SKM-1 (cell line): ENCODE measurements around the gene CYB561D1.

Experiments used
- DNase-seq: peaks from one replicate; lab custom pipeline; 2025; ENCODE audit not compliant: unreplicated experiment; lab: John Stamatoyannopoulos, UW

Gene CYB561D1

DNA sequence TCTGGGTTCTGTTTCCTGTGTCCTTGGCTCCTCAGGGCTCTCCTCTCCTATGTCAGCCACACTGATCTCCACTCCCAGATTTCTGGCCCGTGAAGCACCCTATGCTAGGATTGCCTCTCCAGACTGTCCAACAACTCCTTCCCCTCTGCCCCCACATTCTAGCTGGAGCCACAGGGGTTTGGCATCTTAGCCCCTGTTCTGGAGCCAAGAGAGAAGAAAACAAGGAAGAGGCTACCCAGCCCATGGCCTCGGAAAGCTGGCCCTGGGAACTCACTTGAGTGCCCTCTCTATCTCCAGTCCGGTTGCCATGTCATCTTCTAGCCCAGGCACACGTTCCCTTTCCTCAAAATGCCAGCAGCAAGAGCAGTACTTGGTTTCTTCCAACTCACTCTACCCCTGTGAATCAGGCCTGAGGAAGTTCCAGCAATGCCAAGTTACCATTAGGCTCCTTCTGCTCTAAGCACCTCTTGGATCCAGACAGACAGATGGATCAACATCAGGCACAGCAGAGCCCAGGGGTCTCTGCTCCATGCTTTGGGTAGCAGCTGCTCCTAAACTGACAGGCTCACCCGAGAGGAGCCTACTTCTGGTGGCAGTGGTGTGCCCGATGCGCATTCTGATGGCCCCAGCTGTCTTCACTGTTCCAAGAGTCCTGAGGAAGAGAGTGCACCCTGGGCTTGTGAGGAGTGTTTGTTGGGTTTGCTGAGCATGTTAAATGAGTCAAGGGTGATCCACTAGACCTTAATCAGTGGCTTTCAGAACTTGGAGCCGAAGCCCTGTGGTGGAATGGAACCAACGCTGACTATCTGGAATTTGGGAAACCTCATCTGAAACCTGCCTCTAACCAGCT is 34.2 kb downstream of the CYB561D1 start:
- DNase-seq = no peak

DNA sequence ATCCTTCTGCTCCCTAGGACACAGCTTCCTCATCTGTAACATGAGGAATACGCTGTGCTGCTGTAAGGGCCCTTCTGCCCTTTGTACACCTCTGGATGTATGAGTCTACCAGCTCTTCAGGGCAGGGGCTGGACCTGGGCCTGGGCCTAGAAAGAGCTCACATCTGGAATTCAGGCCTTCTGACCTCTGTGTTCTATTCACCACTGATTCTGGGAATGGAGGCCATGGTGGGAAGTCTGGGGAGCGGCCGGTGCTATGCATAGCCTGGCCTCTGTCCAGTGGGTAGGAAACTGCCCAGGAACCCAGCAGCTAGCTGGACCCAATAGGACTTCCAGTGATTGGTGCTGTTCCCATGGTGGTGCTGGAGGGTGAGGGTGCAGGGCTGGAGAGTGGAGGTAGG is 34.8 kb downstream of the CYB561D1 start:
- no peak for DNase-seq

DNA sequence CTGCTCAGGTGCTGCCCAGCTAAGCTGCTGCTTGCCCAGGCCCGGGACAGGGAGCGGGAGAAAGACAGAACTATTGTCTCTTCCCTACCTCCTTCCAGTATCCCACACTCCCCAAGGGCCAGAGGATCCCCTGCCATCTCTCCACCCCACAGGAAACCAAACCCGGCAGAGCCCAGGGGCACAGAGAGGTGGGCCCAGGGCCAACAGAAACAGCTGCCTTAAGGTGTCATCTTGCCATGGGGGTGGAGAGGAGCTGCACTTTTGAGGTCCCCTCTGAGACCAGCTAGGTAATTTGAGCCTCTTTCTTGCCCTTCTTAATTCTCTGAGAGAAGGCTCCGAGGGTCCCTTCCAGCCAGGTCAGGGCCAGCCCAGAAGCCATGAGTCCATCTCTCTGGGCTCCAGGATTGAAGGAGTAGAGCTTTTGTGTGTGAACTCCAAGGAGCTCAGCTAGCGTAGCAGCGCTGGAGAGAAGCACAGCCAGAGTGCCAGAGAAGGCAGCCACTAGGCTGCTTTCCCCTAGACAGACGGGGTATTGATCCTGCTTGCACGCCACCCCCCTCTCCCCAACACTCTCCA is 36.1 kb downstream of the CYB561D1 start:
- no peak for DNase-seq

DNA sequence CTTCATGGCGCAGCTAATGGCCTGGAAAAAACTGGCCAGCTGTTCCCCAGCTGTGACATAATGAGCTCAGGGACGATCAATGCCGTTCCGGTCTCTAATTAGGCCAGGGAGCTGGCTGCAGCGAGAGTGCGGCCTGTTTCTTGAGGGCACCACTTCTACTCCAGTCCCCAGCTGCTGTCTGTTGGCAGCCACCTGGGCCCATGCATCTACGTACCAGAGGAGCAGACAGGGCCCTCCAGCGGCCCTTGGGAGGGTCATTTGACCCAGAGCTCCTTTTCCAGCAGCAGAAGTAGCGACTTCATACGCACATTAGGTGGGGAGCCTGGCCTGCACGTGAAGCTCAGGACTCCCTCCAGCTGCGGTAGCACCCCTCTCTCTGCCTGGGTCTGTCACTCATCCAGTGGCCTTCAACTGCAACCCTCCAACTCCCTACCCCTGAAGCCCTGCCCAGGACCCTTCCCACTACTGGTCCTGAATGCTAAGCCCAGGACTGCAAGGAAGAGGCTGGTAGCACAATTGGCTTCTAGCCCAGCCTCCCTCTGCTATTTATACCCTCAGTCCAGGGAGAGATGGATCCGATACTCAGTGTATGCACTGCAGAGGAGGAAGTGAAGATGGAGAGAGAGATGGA is 36.7 kb downstream of the CYB561D1 start:
- no peak for DNase-seq

DNA sequence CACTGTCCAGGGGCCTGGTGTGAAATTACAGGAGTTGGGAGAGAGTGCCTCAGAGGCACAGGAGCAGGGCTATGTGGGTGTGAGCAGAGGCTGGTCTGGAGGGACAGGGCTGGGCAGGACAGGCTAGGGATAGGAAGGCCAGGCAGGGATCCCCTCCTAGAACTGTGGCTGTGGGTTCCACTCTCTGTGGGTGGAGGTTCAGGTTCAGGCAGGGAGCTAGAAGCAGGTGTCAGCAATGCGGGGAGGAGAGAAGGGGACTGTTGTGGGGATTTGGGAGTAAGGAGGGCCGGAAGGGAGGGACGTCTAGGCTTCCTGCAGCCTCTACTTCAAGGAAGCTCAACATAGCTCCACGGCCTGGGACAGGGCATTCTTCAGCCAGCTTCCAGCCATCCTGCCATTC is 37.5 kb downstream of the CYB561D1 start:
- DNase-seq = no peak

DNA sequence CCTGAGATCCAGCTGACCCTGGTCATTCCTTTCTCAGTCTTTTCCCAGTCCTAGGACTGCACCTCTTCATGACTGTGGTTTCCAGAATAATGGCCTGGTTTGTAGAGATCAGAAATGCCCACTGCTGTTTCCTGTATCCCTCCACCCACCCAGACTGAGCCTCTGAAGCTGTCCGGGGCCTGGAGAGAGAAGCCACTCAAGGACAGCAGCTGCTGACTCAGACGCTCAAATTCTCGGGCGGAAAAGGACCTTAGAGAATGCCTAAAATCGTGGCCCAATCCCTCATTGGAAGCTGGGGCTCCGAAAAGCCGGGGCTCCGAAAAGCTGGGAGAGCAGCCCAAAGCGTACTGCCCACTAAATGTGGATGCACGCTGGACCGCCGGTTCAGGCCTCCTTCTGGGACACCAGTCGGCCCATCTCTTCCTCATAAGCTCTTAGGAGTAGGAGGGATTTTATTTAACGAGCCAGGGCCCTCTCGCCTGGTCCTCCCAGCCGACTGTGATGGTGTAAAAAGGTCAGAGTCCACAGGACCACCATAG is 38.0 kb downstream of the CYB561D1 start:
- DNase-seq = no peak

DNA sequence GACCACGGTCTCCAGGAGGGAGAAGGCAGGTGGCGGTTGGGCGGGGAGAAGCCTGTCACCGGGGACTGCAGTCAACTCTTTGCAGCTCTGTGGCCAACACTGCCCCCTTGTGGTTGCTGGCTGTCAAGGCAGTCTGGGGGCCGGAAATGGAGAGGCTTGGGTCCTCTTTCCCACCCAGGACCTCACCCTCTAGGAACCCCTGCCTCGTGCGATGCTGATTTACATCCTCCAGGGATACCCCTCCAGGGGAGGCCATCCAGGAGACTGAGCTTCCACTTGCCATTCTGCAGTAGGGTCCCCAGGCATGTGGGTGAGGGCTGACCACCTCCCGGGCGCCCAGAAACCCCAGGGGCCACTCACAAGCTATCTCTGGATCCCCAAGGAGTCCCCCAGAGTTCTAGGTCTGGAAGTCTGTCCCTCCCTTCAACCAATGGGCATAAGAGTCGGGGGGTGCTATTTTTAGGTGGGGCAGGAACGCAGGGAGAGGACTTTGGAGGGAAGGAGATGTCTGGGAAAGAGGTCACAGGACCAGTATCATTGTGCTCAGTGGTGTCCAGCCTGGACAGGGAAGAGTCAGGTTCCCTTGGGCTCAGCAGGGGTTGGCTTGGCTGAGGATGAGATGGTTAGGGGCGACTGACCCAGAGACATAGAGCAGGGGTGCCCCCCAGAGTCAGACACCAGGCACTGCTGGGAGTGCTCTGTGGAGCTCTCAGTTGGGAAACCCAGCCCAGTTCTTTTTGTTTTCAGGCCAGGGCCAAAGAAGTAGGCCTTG is 38.7 kb downstream of the CYB561D1 start:
- DNase-seq = peak; percentile 40

DNA sequence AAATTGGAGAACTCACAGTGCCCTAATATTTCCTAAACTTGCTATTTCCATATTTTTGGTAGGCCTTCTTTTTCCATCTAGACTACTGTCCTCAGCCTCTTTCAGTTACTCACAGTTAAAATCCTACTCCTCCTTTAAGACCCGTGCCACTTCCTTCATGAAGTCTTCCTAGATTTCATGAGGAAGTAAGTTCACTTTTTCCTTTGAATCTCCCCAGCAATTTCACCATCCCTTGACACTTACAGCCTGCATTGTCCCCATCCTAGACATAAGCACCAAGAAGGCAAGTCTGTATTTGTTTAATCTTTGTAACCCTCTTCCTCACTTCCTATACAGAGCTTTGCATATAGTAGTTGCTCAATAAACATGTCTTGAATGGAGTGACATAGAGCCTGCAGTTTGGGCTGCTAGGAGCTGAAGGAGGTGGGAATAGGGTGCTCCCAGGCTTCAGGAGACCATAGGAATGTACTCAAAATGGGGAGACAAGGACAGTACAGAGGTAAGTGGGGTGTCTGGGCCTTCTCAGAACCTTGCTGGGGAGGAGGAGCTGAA is 40.5 kb downstream of the CYB561D1 start:
- no peak for DNase-seq

DNA sequence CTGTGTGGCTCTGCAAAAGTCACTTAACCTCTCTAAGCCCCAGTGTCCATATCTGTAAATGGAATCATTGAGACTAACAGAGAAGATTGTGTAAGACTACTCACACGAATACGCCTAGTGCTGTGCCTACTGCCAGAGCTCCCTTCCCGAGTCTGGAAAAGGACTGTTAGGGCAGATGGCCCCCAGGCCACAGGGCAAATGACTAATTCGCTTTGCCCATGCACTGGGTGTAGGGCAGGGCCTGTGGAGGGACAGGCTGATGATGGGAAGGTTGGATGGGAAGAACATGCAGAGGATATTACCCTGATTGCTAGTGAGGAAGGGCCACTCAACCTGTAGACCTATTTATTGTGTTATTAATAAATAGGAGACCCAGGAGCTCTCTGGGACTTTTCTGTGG is 41.6 kb downstream of the CYB561D1 start:
- DNase-seq = no peak

DNA sequence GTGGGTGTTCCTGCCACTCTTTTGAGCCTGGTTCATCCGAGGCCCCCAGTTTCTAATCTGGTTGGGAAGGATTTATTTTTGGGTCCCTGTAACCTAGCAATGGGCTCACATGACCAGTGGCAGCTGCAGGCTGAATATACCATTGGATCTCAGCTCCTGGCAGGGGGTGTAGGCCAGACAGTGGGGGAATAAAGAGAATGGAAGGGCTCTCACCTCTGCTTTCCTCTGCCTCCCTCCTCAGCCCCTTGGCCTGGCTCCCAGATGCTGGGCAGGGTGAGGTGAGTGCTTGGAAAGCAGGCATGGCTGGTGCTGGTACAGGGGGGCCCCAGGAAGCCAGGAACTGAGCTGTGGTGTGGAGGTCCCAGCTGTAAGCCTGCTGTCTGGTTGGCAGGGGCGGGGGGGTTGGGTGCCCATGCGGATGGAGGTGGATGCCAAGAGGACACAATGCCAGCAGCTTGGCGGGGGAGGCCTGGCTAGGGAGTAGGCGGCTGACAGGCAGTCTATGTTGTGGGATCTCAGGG is 42.1 kb downstream of the CYB561D1 start:
- no peak for DNase-seq

DNA sequence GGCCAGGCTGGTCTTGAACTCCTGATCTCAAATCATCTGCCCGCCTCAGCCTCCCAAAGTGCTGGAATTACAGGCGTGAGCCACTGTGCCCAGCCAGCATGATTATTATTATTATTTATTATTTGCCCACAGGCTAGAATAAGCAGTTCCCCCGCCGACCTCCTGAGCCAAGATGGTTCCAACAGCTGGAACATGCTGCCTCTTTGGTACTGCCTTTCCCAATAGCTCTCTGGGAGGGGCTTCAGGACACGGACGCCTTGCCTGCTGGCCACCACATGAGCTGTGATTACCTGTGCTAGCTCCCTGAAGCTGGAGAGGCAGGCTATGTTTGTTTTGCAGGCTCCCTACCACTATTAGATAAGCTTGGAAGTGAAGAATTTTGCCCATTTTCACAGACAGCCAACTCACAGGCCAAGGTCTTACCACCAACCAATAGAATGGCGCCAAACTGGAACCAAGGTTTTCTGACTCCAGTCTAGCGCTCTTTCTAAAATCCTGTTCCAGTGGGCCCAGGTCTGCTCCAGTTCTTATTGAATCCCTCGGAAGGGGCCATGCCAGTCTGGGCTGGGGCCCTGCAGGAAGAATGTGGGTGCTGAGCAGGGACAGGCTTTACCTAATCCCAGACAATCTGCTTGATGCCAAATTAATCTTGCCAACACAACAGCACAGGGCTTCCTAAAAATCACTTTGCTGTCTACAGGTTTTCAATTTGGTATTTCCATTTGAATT is 43.7 kb downstream of the CYB561D1 start:
- no peak for DNase-seq

DNA sequence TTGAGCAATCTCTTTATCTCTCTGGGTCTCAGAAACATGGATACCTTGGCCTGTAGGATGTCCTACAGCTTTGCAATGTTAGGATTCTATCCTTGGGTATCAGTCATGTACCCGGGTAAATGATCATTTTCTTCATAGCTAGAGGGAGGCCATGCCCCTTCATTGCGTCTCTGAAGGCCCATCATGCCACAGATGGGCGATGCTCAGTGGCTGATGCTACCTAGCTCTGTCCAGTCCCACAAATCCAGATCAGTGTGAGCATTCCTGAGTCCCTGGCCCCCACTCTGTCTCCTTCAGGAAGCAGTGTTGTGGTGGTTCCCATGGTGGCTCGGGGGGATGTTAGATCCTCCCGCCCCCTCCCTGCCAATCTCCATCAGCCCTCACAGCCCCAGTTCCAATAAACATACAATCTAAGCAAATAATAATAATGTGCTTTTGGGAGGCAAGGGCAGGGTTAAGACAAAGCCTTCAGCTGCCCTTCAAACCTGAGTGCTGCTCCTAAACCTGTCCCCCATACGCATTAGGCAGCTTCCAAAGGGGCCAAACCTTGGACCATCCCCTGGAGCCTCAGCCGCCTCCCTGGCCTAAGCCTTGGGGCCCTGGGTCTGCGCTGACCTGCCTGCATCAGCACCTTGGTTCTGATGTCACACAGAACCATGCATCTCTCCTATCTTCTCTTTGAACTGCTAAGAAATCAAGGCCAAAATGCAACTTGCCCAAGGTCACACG is 45.1 kb downstream of the CYB561D1 start:
- DNase-seq = no peak

DNA sequence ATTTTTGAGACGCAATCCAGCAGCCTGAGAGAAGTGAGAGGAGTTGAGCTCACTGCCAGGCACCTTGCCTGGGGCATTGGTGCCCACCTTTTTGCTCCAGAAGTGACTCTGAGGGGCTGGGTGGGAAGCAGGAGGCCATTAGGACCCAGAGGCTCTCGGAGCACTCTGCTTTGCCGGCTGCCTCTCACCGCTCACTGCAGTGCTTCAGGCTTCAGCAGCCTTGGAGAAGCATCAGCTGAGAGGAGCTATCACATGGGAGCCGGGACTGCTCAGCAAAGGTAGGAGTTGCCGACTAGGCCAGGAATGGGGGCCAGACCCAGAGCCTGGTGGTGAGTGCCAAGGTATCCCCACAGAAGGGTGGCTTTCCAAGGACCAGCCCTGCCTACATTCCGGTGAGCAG is 45.8 kb downstream of the CYB561D1 start, which contains the start of gene GPR61:
GPR61 (plus strand) TSS at position 197 of the 400 bp plus-strand sequence. CDS start 3,151 bp downstream, outside the sequence.
- no peak for DNase-seq

DNA sequence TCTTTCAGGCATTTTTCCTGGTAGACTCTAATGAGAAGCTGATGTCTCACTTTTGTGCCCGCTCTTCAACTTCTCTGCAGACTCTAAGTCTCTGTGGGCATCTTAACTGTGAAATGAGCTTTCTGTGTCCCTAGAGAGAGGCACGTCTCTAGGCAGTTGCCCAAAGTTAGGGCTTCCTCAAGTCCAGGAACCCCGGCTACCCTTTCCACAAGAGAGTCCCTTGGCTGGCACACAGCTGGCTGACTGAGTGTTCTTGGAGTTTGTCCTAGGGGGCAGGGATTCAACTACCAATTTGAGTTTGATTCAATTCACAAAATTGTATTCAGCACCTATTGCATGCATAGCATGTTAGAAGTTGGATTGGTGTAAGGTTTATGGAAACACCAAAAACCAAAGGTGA is 47.2 kb downstream of the CYB561D1 start:
- DNase-seq = no peak

DNA sequence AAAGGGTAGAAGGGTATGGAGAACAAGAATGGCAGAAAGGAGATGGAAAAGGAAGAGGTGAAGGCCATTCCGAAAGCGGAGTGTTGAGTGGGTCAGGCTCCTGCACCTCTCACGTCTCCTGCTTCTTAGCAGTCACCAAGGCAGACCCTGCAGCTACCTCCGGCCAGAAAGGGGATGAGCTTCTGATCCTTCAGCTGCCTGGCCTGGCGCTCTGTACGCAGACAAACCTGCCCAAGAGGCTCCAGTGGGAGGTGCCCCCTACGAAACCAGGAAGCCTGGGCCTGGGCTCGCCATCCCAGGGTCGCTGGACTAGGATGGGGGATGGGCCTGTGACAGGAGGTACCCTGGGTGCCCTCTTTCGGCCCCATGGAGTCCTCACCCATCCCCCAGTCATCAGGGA is 48.8 kb downstream of the CYB561D1 start:
- DNase-seq = no peak

DNA sequence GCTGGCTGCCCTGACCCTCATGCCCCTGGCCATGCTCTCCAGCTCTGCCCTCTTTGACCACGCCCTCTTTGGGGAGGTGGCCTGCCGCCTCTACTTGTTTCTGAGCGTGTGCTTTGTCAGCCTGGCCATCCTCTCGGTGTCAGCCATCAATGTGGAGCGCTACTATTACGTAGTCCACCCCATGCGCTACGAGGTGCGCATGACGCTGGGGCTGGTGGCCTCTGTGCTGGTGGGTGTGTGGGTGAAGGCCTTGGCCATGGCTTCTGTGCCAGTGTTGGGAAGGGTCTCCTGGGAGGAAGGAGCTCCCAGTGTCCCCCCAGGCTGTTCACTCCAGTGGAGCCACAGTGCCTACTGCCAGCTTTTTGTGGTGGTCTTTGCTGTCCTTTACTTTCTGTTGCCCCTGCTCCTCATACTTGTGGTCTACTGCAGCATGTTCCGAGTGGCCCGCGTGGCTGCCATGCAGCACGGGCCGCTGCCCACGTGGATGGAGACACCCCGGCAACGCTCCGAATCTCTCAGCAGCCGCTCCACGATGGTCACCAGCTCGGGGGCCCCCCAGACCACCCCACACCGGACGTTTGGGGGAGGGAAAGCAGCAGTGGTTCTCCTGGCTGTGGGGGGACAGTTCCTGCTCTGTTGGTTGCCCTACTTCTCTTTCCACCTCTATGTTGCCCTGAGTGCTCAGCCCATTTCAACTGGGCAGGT is 49.5 kb downstream of the CYB561D1 start:
- DNase-seq = no peak

DNA sequence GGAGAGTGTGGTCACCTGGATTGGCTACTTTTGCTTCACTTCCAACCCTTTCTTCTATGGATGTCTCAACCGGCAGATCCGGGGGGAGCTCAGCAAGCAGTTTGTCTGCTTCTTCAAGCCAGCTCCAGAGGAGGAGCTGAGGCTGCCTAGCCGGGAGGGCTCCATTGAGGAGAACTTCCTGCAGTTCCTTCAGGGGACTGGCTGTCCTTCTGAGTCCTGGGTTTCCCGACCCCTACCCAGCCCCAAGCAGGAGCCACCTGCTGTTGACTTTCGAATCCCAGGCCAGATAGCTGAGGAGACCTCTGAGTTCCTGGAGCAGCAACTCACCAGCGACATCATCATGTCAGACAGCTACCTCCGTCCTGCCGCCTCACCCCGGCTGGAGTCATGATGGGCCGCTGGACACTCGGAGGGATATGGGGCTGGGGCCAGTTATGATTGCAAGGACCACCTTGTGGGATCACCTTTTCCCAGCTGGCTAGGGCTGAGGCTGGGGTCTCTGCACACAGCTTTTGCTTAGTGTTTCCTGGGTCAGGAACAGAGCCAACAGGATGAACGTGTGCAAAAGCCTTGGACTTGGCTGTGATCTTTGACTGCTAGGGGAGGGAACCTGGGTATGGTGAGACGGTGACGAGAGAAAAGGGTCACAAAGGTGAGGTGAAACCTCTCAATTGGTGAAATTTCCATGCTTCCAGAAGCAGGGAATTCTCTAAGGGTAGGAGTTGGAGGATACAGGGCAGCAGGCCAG is 50.3 kb downstream of the CYB561D1 start:
- no peak for DNase-seq
